ENCODE results near the gene RAB11FIP4.

RAB11FIP4 gene

DNA sequence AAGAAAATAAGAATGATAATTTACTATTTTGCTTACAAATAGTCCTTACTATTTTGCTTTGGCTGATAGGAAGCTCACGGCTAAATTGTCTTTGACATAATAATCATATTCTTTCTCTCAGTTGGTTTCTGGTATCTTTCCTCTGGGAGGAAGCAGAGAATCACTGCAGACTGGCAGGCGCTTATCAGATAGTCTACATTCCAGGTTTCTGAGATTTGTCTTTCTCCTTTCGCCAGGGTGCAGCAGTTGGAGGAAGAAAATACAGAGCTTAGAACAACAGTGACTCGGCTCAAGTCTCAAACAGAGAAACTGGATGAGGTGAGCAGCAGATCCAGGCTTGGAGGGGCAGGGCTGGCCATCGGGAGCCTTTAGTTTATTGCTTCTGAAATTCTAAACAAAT is 136.1 kb downstream of the RAB11FIP4 start:
- no peak for DNase-seq

DNA sequence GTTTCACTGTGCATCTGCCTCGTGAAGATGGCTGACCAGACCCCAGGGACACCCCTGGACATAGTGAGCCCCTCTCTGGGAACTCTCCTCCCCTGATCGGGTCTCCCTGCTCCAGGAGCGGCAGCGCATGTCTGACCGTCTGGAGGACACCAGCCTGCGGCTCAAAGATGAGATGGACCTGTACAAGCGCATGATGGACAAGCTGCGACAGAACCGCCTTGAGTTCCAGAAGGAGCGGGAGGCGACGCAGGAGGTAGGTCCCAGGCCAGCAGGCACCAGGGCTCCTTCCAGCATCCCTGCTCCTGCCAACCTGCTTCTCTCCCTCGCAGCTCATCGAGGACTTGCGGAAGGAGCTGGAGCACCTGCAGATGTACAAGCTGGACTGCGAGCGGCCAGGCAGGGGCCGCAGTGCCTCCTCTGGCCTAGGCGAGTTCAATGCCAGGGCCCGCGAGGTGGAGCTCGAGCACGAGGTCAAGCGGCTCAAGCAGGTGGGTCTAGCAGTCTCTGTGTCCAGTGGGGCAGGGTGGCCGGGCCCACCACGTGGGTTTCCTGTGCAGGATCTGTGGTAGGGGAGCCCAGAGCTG is 136.9 kb downstream of the RAB11FIP4 start:
- no peak for DNase-seq

DNA sequence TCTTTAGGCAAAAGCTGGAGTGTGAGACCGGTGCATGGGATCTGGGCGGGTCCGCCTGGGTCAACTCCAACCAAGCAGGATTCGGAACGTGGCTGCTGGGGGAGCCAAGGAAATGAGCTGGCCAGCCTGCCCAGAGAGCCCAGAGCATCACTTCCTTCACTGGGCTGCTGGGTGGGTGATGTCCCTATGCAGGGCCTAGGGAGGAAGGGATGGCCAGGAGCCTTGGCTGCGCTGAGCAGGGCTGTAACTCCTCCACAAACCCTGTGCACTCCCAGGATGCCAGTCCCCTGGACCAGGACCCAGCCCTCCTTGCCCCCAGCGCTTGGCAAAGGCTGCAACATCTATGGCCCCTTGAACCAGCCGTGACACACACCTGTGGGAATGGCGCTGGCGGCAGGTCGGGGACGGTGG is 138.4 kb downstream of the RAB11FIP4 start:
- no peak for DNase-seq

DNA sequence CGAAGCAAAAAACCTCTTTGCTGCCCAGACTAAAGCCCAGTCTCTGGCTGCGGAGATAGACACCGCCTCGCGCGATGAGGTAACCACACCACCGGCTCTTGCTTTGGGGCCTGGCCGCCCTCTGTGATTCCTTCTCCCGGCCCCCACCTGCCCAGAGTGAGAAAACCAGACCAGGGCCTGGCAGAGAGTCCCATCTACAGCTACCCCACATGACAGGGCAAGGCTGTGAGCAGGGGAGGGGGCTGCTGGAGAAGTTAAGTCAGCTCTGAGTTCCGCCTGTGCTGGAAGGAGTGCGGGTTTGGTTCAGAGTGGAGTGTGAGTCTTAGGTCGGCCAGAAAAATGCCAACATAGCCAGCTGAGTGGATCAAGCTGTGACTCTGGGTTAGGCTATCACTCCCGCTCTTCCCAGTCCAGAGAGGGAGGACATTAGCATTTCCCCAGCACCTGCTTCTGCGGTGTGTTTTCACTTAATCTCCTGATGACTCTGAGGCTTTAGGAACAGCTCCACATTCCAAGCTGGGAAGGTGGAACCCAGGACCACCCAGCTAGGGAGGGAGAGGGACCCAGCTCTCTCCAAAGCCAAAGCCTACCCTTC is 139.0 kb downstream of the RAB11FIP4 start:
- no peak for DNase-seq

DNA sequence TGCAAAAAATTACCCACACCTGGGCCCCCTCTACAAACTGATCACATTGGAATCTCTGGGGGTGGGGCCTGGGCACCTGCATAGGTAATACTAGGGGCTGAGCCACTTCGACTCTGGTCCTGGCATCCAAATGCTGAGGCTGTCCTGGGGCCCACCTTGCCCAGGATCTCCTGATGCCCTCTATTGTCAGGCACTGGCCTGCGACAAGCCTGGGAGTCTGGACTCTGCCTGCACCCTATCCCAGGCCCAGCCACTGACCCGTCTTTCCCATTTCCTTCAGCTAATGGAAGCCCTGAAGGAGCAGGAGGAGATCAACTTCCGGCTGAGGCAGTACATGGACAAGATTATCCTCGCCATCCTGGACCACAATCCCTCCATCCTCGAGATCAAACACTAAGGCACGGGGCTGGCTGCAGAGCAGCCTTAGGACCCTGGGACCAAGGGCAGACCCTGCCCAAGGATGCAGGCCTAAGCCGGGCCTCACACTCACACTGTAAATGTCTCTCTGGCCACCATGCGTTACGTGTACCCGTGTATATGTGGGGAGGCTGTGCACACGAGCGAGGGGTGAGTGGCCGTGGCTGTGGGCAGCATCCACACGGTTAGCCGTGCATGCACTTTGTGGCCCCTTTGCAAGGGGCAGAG is 140.0 kb downstream of the RAB11FIP4 start:
- DNase-seq, result no peak

DNA sequence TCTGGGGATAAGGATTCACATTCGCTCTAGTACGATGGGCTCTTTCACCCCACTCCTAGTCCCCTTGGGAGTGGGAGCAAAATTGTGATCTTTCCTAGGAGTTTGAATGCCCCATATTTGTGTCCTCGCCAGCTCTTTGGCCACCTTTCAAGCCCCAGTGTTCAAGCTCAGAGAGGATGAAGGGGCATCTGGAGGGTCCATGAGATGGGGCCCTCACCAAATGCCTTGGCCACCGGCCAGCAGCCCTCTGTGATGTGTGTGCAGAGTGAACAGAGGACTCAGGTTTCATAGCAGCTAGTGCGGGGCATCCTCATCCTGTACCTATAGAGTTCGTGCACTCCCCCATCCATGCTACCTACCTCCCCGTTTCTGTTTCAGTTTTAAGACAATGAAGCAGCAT is 140.6 kb downstream of the RAB11FIP4 start:
- DNase-seq, result no peak

DNA sequence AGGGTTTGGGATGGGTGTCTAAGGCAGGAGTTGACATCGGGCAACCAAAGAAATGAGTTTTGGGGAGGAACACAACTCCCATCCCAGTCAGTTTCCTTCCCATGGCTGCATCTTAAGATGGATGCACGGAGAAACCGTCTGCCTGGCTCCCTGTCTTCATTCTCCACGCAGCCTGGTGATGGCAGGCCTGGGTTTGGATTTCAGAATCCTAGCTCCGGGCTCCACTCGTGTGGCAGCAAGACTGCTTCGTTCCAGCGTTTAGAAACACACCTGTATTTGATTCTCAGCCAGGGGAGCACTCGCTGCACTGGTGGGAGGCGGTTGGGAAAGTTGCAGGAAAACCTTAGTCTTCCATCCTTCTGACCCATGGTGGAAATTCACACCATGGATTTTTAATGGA is 141.1 kb downstream of the RAB11FIP4 start:
- DNase-seq, result no peak

DNA sequence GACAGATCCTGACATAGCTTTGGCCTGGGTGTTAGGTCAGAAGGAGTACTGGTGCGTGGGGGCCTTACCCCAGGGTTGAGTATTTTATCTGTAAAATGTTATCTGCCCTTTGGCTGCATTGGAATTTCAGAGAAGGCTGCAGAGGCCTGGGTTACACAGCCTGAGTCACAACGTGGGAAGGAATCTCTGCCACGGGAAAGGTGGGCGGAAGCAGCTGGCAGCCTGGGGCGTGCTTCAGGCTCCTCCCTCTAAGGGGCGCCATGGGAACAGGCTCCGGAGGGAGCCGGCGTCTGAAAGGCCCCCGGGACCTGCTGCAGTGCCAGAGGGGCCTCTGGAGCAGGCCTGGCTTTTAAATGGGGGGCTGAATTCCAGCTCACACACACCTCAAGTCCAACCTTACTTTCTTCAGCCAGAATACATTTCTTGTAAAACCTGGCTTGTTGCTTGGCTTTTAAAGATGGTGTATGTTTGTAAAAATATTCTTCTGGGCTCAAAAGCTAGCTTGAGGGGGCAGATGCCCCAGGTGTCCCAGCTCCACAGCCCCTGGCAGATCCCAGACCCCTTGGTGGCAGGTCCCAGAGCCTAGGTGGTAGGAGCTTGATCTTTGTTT is 142.2 kb downstream of the RAB11FIP4 start:
- DNase-seq, result peak; percentile 57

DNA sequence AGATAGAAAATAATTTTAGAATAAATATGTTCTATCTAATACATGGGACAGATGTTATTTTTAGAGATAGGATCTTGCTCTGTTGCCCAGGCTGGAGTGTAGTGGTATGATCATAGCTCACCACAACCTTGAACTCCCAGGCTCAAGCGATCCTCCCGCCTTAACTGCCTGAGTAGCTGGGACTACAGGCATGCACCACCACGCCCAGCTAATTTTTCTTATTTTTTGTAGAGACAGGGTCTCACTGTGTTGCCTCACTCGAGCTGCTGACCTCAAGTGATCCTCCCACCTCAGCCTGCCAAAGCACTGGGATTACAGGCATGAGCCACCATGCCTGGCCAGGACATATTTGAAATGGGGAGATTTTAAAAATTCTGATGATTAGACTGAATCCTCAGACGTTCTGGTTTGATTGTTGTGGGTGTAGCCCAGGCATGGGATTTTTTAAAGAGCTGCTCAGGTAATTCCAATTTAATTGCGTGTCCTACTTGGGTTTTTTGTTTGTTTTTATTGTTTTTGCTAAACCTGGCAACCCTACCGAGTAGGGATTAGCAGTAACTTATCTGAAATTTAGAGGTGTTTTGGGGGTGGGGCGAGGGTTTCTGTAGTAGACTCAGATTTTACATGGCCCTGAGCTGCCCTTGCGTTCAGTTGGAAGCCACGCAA is 142.9 kb downstream of the RAB11FIP4 start:
- DNase-seq, result no peak

DNA sequence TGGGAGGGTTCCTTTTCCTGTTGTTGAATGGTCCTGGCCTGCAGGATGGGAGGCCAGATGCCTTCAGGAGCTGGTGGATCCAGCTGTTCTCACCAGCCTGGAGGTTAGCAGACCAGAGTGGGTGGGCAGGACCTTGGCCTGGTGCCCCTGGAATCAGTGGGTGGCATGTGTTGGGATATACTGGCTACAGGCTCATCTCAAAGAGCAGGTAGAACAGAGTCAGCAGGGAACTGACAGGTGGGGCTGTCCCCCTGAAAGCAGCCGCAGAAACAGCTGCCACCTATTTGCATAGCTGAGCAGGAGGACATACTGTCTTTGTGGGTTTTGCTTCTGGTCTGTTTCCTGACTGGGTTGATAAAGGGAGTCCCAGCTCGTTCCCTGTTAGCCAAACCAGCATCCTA is 144.1 kb downstream of the RAB11FIP4 start:
- no peak for DNase-seq

DNA sequence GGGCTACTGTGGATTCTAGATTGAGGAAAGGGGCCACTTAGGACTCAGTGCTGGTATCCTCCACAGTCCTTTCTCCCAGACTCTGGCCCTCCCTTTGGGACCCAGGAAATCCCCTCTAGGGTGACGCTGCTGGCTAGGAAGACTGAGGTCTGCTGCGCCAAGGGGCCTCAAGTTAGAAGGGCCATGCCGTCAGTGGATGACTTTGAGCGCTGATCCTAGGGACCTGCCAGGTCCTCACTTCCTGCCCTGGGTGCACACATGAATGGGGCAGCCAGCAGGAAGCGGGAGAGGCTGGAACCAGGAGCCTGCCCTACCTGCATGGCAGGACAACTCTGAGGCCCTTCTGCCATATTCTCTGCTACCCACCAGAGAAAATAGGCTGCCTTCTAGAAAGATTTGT is 145.0 kb downstream of the RAB11FIP4 start:
- no peak for DNase-seq

DNA sequence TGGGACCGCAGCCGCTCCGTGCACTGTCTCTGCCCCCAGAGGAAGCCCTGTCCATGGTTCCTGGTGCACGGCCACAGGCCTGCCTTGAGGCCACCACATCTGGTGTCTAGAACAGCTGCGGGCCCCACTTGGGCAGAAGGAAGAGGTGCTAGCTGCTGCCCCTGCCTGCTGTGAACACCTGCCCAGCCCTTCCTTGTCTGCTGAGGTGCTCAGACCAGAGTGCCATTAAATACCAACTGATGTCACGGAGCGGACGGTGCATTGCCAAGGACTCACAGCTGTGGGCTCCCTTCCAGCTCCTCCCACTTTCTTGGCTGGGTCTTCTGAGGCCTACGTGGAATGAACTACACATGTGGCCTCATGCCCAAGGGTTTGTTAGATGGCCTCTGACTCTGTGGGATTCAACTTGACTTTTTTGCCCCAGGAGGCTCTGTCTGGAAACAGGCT is 146.1 kb downstream of the RAB11FIP4 start:
- no peak for DNase-seq

DNA sequence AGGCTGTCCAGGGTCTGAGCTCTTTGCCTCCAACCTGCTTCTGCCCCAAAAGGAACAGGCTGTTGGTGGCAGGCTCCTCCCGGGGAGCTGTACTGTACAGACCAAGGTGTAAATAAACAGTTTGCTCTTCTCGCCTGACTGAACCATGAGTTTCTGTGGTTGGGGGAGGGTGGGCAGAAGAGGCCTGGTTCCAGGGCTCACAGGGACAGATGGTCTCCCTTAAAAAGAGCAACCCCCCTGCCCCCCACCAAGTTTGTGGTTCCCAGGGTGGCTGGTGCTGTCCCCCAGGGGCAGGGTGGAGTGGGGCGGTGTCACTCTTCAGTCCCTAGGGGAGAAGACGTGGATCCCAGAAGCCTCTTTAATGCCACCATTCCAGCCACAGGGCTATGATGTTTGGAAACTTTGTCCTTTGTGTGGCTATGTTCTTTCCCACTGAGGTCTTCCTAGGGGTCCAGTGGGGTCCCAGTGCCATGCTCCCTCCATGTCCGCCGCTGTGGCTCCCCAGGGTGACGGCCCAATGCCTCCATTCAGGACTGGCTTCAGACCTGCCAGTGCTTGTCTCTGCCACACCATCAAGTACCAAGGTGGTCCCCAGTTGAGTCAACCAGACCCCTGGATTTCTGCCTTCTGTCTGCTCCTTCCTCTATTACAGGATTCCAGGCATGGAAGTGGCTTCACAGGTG is 146.7 kb downstream of the RAB11FIP4 start:
- DNase-seq, result no peak

DNA sequence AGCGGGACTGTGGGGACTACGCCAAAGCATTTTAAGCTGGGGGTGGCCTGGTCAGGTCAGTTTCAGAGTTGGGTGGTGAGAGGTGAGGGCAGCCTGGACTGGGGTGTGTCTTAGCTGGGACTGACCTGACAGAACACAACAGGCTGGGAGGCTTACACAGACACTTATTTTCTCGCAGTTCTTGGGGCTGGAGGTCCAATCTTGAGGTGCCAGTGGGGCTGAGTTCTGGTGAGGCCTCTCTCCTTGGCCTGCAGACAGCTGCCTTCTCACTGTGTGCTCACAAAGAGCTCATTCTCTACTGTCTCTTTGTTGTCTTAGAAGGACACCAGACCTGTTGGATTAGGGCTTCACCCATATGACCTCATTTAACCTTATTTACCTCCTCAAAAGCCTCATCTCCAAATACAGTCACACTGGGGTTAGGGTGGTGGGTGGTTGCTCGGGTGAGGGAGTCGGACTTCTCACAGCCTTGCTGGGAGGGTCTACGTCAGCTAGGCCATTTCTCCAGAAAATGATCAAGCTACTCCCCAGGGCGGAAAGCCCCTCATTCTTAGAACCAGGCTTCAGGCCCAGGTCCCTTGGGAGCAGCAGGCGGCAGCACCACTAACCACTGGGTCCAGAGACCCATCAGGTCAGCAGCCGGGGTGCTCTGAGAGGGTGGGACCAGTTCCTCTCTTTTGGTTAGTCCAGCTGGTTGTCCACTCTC is 149.3 kb downstream of the RAB11FIP4 start:
- no peak for DNase-seq

DNA sequence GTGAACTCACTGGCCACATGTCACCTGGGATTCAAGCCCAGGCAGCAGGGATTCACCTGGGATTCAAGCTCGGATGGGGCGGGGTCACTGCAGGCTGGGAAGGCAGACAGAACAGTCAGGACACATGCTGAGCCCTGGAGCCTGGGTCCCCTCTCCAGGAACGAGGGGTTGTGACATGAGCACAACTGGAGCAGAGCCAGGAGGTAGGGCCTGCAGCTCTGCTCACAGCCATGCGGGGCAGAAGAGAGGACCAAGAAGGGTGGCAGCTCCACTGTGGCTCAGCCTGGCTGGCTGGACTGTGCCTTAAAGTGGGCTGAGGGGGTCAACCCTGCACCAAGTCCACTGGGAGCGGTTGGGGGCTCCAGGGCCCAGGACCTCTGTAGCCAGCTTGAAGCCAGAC is 150.1 kb downstream of the RAB11FIP4 start:
- DNase-seq, result no peak

DNA sequence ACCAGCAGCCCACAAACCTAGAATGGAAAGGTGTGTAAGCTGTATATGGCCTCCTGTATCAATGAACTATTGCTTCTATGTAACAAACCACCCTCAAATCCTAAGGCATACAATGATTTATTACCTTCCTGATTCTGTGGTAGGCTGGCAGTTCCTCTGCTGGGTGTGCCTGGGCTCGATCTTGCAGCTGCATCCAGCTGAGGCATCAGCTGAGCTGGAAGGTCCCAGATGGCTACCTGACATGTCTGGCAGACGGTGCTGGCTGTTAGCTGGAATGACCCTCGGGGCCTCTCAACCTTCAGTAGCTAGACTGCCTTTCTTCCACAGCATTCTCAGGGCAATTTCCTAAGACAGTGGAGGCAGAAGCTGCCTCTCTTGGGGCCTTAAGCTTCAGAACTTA is 152.7 kb downstream of the RAB11FIP4 start:
- no peak for DNase-seq

DNA sequence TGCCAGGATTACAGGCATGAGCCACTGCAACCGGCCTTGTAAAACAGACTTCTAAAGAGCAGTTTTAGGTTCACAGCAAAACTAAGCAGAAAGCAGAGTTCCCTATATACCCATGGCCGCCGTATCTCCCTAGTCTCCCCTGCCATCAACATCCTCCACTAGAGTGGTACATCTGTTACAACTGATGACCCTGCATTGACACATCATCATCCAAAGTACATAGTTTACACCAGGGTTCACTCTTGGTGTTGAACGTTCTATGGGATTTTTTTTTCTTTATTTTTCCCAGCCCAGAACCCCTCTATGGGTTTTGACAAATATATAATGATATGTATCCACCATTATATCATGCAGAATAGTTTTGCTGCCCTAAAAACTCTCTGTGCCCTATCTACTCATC is 155.2 kb downstream of the RAB11FIP4 start:
- DNase-seq, result no peak

DNA sequence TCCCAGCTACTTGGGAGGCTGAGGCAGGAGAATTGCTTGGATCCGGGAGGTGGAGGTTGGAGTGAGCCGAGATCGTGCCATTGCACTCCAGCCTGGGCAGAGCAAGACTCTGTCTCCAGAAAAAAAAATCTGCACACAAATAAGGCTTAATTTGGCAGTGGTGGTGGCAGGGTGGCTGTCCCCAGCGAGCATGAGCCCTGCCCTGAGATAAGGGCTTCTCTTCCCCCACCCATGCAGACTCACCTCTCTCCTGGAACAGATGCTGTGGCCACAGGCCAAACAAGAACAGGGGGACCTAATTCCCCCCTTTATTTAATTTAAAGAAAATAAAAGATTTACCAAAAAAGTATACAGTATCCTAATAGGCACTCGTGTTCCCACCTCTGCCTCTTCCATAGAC is 157.2 kb downstream of the RAB11FIP4 start:
- no peak for DNase-seq

DNA sequence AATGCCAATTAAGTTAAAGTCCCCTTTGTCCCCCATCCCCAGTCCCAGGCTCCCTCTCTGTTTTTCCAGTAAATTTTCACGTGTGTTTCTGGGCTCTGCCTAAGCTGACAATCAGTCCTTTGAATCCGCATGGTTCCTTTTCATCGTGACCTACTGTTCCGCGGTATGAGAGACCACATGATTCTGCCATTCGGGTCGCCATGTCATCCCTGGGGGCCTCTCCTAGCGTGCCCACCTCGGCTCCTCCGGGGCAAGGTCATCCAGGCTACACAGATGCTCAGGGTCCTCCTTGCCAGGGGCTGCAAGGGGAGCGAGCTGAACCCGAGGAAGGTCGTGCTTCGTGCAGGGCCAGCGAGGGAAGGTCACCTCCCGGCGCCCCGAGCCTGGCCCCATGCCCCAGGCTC is 157.6 kb downstream of the RAB11FIP4 start:
- DNase-seq, result no peak

DNA sequence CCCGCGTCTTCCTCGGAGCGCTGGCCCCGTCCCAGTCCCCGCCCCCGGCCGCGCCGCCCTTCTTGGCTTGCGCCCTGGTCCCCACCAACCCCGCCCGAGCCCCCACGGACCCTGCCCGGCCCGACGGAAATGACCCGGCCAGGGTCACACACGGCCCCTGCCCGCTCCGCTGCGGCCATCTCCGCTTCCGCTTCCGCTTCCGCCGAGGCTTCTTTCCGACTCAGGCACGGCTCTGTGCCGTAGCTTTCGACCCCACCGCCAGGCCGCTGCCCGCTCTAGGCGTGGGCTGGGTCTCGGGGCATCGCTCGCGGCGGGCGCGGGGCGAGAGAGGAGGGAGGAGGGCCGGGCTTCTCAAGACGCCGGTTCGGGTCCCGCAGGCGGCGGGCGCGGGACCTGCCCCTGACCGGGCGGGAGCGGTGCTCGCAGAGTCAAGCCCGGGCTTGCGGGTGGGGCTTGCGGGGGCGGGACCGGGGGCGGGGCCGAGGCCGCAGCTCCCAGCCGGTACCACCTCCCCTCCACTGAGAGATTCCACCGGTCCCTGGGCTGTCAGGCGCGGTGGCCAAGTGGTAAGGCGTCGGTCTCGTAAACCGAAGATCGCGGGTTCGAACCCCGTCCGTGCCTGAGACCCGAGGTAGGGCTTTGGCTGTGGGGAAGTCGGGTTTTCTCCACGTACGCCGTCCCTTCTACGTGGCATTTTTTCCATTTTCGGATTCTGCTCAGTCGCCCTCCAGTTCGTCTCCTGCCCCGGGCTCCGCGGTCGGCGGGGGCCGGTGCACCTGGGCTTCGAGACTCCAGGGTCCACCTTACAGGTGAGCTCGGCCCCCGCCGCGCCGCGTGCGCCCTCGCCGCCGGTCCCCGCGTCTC is 158.3 kb downstream of the RAB11FIP4 start:
- peak; percentile 96 for DNase-seq

DNA sequence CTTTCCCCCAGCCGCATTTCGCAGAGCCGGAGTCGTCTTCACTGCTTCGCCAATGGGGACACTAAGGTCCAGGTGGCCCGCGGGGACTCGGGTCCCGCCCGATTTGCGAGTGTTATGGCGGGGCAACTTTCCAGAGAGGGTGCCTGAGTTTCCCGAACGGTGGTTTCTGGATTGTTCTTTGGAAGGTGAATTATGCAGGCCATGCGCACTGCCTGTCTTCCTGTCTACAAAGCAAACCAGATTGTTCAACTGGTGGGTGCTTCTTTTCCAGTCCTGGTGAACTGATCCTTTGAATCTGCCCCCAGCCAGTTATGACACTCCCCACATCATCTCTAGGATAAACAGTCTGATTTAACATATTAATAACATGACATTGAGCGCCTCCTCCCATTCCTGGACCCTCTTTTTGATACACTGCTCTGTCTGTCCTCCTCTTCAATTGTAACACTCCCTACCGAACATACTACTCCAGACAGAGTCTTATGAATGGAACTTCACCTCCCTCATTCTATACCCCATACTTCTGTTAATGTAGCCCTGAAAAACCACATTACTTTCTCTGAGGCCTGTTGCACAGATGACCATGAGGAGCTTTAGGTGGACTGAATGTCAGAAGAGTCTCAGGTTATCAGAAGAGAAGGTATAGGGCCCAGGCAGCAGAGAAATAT is 159.0 kb downstream of the RAB11FIP4 start:
- no peak for DNase-seq

Data from T1000 (cell line).